Dedifferentiated amniotic fluid mesenchymal stem cell (primary cell): ENCODE data around the gene PRDM15.

Experiments
- DNase-seq: peaks from one replicate; pipeline ENCODE4 v3.0.0-alpha.2; 2016; ENCODE audit errors: extremely low spot score

PRDM15 gene

GRCh38 chr21:41885341-41886024 lies 6.3 kb upstream of the PRDM15 start:
- no peak for DNase-seq

GRCh38 chr21:41884501-41885030 lies 5.4 kb upstream of the PRDM15 start:
- DNase-seq: no peak

- no peak for DNase-seq
Measured at GRCh38 chr21:41883582-41883981, 4.4 kb upstream of the PRDM15 start.

GRCh38 chr21:41881051-41881450 lies 1.9 kb upstream of the PRDM15 start:
- no peak for DNase-seq

- DNase-seq: no peak
Measured at GRCh38 chr21:41880153-41880552, 1.0 kb upstream of the PRDM15 start.

- DNase-seq: peak; percentile 75
Measured at GRCh38 chr21:41878831-41879189, 334 bp downstream of the PRDM15 start.

- no peak for DNase-seq
Measured at GRCh38 chr21:41877901-41878830, 978 bp downstream of the PRDM15 start.

GRCh38 chr21:41876928-41877652 lies 2.1 kb downstream of the PRDM15 start:
- DNase-seq: no peak

GRCh38 chr21:41876396-41876795 lies 2.7 kb downstream of the PRDM15 start:
- DNase-seq: no peak

GRCh38 chr21:41875086-41875485 lies 4.1 kb downstream of the PRDM15 start:
- no peak for DNase-seq

GRCh38 chr21:41874611-41875010 lies 4.5 kb downstream of the PRDM15 start:
- DNase-seq: no peak

- DNase-seq: no peak
Measured at GRCh38 chr21:41873426-41873825, 5.7 kb downstream of the PRDM15 start.

GRCh38 chr21:41873005-41873404 lies 6.1 kb downstream of the PRDM15 start:
- no peak for DNase-seq

GRCh38 chr21:41871293-41872030 lies 7.7 kb downstream of the PRDM15 start:
- no peak for DNase-seq

GRCh38 chr21:41869771-41870170 lies 9.4 kb downstream of the PRDM15 start:
- DNase-seq: no peak

GRCh38 chr21:41868062-41868710 lies 11.0 kb downstream of the PRDM15 start:
- no peak for DNase-seq

GRCh38 chr21:41867313-41867712 lies 11.8 kb downstream of the PRDM15 start:
- no peak for DNase-seq

- no peak for DNase-seq
Measured at GRCh38 chr21:41866274-41866809, 12.8 kb downstream of the PRDM15 start.

- no peak for DNase-seq
Measured at GRCh38 chr21:41865002-41865777, 14.0 kb downstream of the PRDM15 start.
